CD4-positive, alpha-beta T cell treated with Interleukin-4 for 4 hours (primary cell): Measurements from ENCODE around the gene WASHC2A.
"Not testable (repeated sequence)": the region's sequence is repeated elsewhere in the genome, so short reads cannot be mapped to it uniquely, and the experiment has no call there.

Experiments used
- DNase-seq: peaks from one replicate; pipeline ENCODE4 v3.0.0-alpha.2; 2020

The WASHC2A gene

GRCh38 chr10:50067546-50068351 is at the start of gene WASHC2A:
TSS of gene WASHC2A (plus strand) at chr10:50067954. CDS start at chr10:50068006, 52 bp downstream.
- peak; percentile 86 for DNase-seq

GRCh38 chr10:50019279-50019678 is 48.5 kb upstream of the WASHC2A start:
- not testable (repeated sequence) for DNase-seq

- not testable (repeated sequence) for DNase-seq
Observed at GRCh38 chr10:50020451-50021024, 47.2 kb upstream of the WASHC2A start.

GRCh38 chr10:50021646-50022045 is 46.1 kb upstream of the WASHC2A start:
- no peak for DNase-seq

- not testable (repeated sequence) for DNase-seq
Observed at GRCh38 chr10:50024716-50025383, 42.9 kb upstream of the WASHC2A start.

- no peak for DNase-seq
Observed at GRCh38 chr10:50025627-50026026, 42.1 kb upstream of the WASHC2A start.

GRCh38 chr10:50027195-50027594 is 40.6 kb upstream of the WASHC2A start:
- DNase-seq, result no peak

GRCh38 chr10:50033481-50033880 is 34.3 kb upstream of the WASHC2A start:
- DNase-seq, result no peak

GRCh38 chr10:50035337-50035736 is 32.4 kb upstream of the WASHC2A start:
- not testable (repeated sequence) for DNase-seq

- DNase-seq, result no peak
Observed at GRCh38 chr10:50044941-50045664, 22.7 kb upstream of the WASHC2A start.

GRCh38 chr10:50046457-50046856 is 21.3 kb upstream of the WASHC2A start:
- not testable (repeated sequence) for DNase-seq

- not testable (repeated sequence) for DNase-seq
Observed at GRCh38 chr10:50047594-50047993, 20.2 kb upstream of the WASHC2A start.

- peak; percentile 15 for DNase-seq
Observed at GRCh38 chr10:50051995-50052660, 15.6 kb upstream of the WASHC2A start.

- not testable (repeated sequence) for DNase-seq
Observed at GRCh38 chr10:50052778-50053376, 14.9 kb upstream of the WASHC2A start.

- DNase-seq, result not testable (repeated sequence)
Observed at GRCh38 chr10:50055494-50056292, 12.1 kb upstream of the WASHC2A start.

- not testable (repeated sequence) for DNase-seq
Observed at GRCh38 chr10:50056654-50057053, 11.1 kb upstream of the WASHC2A start.

GRCh38 chr10:50058727-50059126 is 9.0 kb upstream of the WASHC2A start:
- DNase-seq, result not testable (repeated sequence)

GRCh38 chr10:50059946-50060345 is 7.8 kb upstream of the WASHC2A start:
- not testable (repeated sequence) for DNase-seq

- DNase-seq, result not testable (repeated sequence)
Observed at GRCh38 chr10:50061548-50061947, 6.2 kb upstream of the WASHC2A start.

- no peak for DNase-seq
Observed at GRCh38 chr10:50063100-50063499, 4.7 kb upstream of the WASHC2A start.

- not testable (repeated sequence) for DNase-seq
Observed at GRCh38 chr10:50068352-50068659, 552 bp downstream of the WASHC2A start.
